Neural cell (in vitro differentiated cells): ENCODE results near the gene KRTAP21-2. TPM values are rescaled to one million over a fixed set of nuclear protein-coding genes. Genes with fewer than 3 reads are reported as not detected.

Source experiments
- H2AFZ ChIP-seq: fragments of 200-600, 300-800 bp; sonication (generic), shearing (Covaris generic); 2 replicates; pipeline ENCODE4 v1.6.0; 2014; ENCODE audit warnings: low read depth, mild to moderate bottlenecking, antibody characterized with exemption, low read length, moderate library complexity
- H3F3A ChIP-seq: fragments of 200-600 bp; shearing (Covaris generic); 2 replicates; pipeline ENCODE4 v1.6.1; 2016; ENCODE audit warnings: mild to moderate bottlenecking, moderate library complexity, mixed read lengths, antibody characterized with exemption, low read length; ENCODE audit not compliant: insufficient read depth, poor library complexity, severe bottlenecking
- H3K27ac ChIP-seq: fragments of 200-600, 300-800 bp; sonication (generic), shearing (Covaris generic); 2 replicates; pipeline ENCODE4 v1.5.1; 2014; ENCODE audit warnings: mild to moderate bottlenecking, low read length, moderate library complexity
- H3K27me3 ChIP-seq: fragments of 300-800, 200-600 bp; sonication (generic), shearing (Covaris generic); 2 replicates; pipeline ENCODE4 v1.6.0; 2014; ENCODE audit warnings: mild to moderate bottlenecking, low read depth, low read length, moderate library complexity; ENCODE audit not compliant: insufficient read depth
- H3K36me3 ChIP-seq: fragments of 300-800, 200-600 bp; sonication (generic), shearing (Covaris generic); 2 replicates; pipeline ENCODE4 v1.5.1; 2014; ENCODE audit warnings: mild to moderate bottlenecking, antibody characterized with exemption, low read length, moderate library complexity; ENCODE audit not compliant: insufficient read depth
- H3K4me2 ChIP-seq: fragments of 300-800, 200-600 bp; sonication (generic), shearing (Covaris generic); 2 replicates; pipeline ENCODE4 v1.6.0; 2014; ENCODE audit warnings: mild to moderate bottlenecking, low read length
- H3K4me3 ChIP-seq: fragments of 300-800, 200-600 bp; sonication (generic), shearing (Covaris generic); 2 replicates; pipeline ENCODE4 v1.5.1; 2014; ENCODE audit warnings: mild to moderate bottlenecking, low read length, moderate library complexity
- H3K79me2 ChIP-seq: fragments of 200-600 bp; shearing (Covaris generic); replicated peaks from 2 replicates; pipeline ENCODE4 v1.6.0; 2014; ENCODE audit warnings: mild to moderate bottlenecking, low read length, moderate library complexity; ENCODE audit not compliant: insufficient read depth
- H3K9ac ChIP-seq: fragments of 300-800, 200-600 bp; sonication (generic), shearing (Covaris generic); 2 replicates; pipeline ENCODE4 v1.6.1; 2016; ENCODE audit warnings: mild to moderate bottlenecking, low read length, mixed read lengths
- H3K9me2 ChIP-seq: fragments of 200-600 bp; shearing (Covaris generic); 2 replicates; pipeline ENCODE4 v1.6.1; 2016; ENCODE audit warnings: mild to moderate bottlenecking, low read length, mixed read lengths; ENCODE audit not compliant: insufficient read depth
- H3K9me3 ChIP-seq: fragments of 200-600, 300-800 bp; sonication (generic), shearing (Covaris generic); 2 replicates; pipeline ENCODE4 v1.6.1; 2016; ENCODE audit warnings: mild to moderate bottlenecking, mixed run types, low read length, moderate library complexity, mixed read lengths
- H4K20me1 ChIP-seq: fragments of 200-600 bp; shearing (Covaris generic); 2 replicates; pipeline ENCODE4 v1.6.1; 2016; ENCODE audit warnings: mild to moderate bottlenecking, mixed run types; ENCODE audit not compliant: insufficient read depth
- EP300 ChIP-seq: fragments of 450-650 bp; conservative IDR thresholded peaks from 2 replicates; pipeline ENCODE4 v1.6.1; 2014; ENCODE audit warnings: antibody characterized with exemption, mild to moderate bottlenecking, moderate library complexity; ENCODE audit not compliant: poor library complexity, severe bottlenecking
- EZH2 ChIP-seq: fragments of 200-600, 300-800 bp; shearing (Covaris generic), sonication (generic); IDR thresholded peaks from 2 replicates; pipeline ENCODE4 v1.6.1; 2014; ENCODE audit warnings: antibody characterized with exemption, low read length, borderline replicate concordance, mild to moderate bottlenecking; ENCODE audit not compliant: insufficient read depth, poor library complexity, severe bottlenecking
- MXI1 ChIP-seq: fragments of 450-650 bp; conservative IDR thresholded peaks from 2 replicates; pipeline ENCODE4 v1.6.1; 2014; ENCODE audit warnings: antibody characterized with exemption, mild to moderate bottlenecking; ENCODE audit not compliant: poor library complexity, severe bottlenecking
- POLR2AphosphoS5 ChIP-seq: IDR thresholded peaks from 2 replicates; pipeline ENCODE4 v1.6.1; 2012
- RAD21 ChIP-seq: fragments of 450-650 bp; conservative IDR thresholded peaks from 2 replicates; pipeline ENCODE4 v1.6.1; 2014; ENCODE audit warnings: antibody characterized with exemption, mild to moderate bottlenecking, moderate library complexity
- SMC3 ChIP-seq: fragments of 450-650 bp; conservative IDR thresholded peaks from 2 replicates; pipeline ENCODE4 v1.6.1; 2014; ENCODE audit warnings: antibody characterized with exemption, mild to moderate bottlenecking, moderate library complexity; ENCODE audit not compliant: poor library complexity
- TAF1 ChIP-seq: IDR thresholded peaks from 2 replicates; pipeline ENCODE4 v1.6.1; 2012; ENCODE audit warnings: low read depth
- polyA plus RNA-seq: library from polyadenylated mRNA; depleted of rRNA; stranded (reverse); fragments of >200 nt; gene quantifications from 2 replicates; pipeline ENCODE4 v1.2.3, GENCODE V29; 2014
- small RNA-seq, 3 experiments: library from RNA; depleted of rRNA; stranded (forward); fragments of <200 nt; gene quantifications; one replicate each; pipeline ENCODE3, GENCODE V24; 2012
- TF ChIP-seq, protein P1 (sequence below): fragments of 450-650 bp; IDR thresholded peaks from 2 replicates; pipeline ENCODE4 v1.5.1; 2014; ENCODE audit warnings: antibody characterized with exemption, mild to moderate bottlenecking, moderate library complexity; ENCODE audit not compliant: poor library complexity, severe bottlenecking
- TF ChIP-seq, protein P2 (sequence below): IDR thresholded peaks from 2 replicates; pipeline ENCODE4 v1.6.1; 2012; ENCODE audit warnings: borderline replicate concordance

KRTAP21-2 gene
- polyA plus RNA-seq, 1 donor from 2014 or later, result not detected

DNA sequence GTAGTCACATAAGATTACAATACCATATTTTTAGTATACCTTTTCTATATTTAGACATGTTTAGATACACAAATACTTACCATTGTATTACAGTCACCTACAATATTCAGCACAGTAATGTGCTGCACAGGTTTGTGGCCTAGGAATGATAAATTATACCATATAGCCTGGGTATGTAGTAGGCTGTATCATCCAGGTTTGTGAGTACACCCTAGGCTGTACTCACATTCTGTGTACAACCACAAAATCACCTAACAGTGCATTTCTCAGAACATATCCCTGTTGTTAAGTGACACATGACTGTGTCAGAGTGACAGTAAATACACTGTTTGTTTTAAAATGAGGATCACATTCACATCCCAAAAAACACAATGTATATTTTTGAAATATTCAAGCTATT, 39.6 kb downstream of the KRTAP21-2 start:
- no peak overlapping the region for H3K27ac ChIP-seq
- H3K9ac ChIP-seq, result no peak overlapping the region
- no peaks in the 10 kb centered on the region for H4K20me1 ChIP-seq
- no peak overlapping the region for H3K4me3 ChIP-seq
- H3K36me3 ChIP-seq, result no peaks in the 10 kb centered on the region
- no peak overlapping the region for H3K4me2 ChIP-seq
- no peaks in the 10 kb centered on the region for H3K79me2 ChIP-seq
- H2AFZ ChIP-seq, result no peak overlapping the region
- TF ChIP-seq MXI1 (no peak), TAF1 (no peak), POLR2AphosphoS5 (no peak), EZH2 (no peak), RAD21 (no peak), SMC3 (no peak), EP300 (no peak)
- TF ChIP-seq, protein P1, sequence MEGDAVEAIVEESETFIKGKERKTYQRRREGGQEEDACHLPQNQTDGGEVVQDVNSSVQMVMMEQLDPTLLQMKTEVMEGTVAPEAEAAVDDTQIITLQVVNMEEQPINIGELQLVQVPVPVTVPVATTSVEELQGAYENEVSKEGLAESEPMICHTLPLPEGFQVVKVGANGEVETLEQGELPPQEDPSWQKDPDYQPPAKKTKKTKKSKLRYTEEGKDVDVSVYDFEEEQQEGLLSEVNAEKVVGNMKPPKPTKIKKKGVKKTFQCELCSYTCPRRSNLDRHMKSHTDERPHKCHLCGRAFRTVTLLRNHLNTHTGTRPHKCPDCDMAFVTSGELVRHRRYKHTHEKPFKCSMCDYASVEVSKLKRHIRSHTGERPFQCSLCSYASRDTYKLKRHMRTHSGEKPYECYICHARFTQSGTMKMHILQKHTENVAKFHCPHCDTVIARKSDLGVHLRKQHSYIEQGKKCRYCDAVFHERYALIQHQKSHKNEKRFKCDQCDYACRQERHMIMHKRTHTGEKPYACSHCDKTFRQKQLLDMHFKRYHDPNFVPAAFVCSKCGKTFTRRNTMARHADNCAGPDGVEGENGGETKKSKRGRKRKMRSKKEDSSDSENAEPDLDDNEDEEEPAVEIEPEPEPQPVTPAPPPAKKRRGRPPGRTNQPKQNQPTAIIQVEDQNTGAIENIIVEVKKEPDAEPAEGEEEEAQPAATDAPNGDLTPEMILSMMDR, result no peak
- TF ChIP-seq, protein P2, sequence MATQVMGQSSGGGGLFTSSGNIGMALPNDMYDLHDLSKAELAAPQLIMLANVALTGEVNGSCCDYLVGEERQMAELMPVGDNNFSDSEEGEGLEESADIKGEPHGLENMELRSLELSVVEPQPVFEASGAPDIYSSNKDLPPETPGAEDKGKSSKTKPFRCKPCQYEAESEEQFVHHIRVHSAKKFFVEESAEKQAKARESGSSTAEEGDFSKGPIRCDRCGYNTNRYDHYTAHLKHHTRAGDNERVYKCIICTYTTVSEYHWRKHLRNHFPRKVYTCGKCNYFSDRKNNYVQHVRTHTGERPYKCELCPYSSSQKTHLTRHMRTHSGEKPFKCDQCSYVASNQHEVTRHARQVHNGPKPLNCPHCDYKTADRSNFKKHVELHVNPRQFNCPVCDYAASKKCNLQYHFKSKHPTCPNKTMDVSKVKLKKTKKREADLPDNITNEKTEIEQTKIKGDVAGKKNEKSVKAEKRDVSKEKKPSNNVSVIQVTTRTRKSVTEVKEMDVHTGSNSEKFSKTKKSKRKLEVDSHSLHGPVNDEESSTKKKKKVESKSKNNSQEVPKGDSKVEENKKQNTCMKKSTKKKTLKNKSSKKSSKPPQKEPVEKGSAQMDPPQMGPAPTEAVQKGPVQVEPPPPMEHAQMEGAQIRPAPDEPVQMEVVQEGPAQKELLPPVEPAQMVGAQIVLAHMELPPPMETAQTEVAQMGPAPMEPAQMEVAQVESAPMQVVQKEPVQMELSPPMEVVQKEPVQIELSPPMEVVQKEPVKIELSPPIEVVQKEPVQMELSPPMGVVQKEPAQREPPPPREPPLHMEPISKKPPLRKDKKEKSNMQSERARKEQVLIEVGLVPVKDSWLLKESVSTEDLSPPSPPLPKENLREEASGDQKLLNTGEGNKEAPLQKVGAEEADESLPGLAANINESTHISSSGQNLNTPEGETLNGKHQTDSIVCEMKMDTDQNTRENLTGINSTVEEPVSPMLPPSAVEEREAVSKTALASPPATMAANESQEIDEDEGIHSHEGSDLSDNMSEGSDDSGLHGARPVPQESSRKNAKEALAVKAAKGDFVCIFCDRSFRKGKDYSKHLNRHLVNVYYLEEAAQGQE, result no peak
- H3K27me3 ChIP-seq, result no peaks in the 10 kb centered on the region
- no peaks in the 10 kb centered on the region for H3K9me3 ChIP-seq
- no peaks in the 10 kb centered on the region for H3F3A ChIP-seq
- H3K9me2 ChIP-seq, result no peaks in the 10 kb centered on the region

Small RNAs within 50 kb of the gene (small RNA-seq; reads per million reads assigned to genes)
- gene AP000244.1, result 0 reads per million in 3 experiments
- gene KRTAP21-3, result 0 reads per million in 3 experiments

Other genes with a start within 250 kb of the KRTAP21-2 start
- gene KRTAP19-5, start 245.1 kb downstream of the KRTAP21-2 start, polyA plus RNA-seq, result not detected in 2 replicates
- not detected in 2 replicates for gene KRTAP19-6, start 205.4 kb downstream of the KRTAP21-2 start, polyA plus RNA-seq
- gene KRTAP19-7, start 185.9 kb downstream of the KRTAP21-2 start, polyA plus RNA-seq, result not detected in 2 replicates
- not detected in 2 replicates for gene KRTAP22-2, start 156.9 kb downstream of the KRTAP21-2 start, polyA plus RNA-seq
- not detected in 2 replicates for gene KRTAP6-3, start 154.8 kb downstream of the KRTAP21-2 start, polyA plus RNA-seq
- gene KRTAP6-2, start 148.4 kb downstream of the KRTAP21-2 start, polyA plus RNA-seq, result not detected in 2 replicates
- not detected in 2 replicates for gene KRTAP22-1, start 146.2 kb downstream of the KRTAP21-2 start, polyA plus RNA-seq
- gene KRTAP6-1, start 133.3 kb downstream of the KRTAP21-2 start, polyA plus RNA-seq, result not detected in 2 replicates
- not detected in 2 replicates for gene KRTAP20-1, start 130.8 kb downstream of the KRTAP21-2 start, polyA plus RNA-seq
- not detected in 2 replicates for gene KRTAP20-4, start 126.6 kb downstream of the KRTAP21-2 start, polyA plus RNA-seq
- gene KRTAP20-2, start 112.1 kb downstream of the KRTAP21-2 start, polyA plus RNA-seq, result not detected in 2 replicates
- not detected in 2 replicates for gene KRTAP20-3, start 104.4 kb downstream of the KRTAP21-2 start, polyA plus RNA-seq
- gene KRTAP21-3, start 28.5 kb downstream of the KRTAP21-2 start, polyA plus RNA-seq, result not detected in 2 replicates
- gene KRTAP21-1, start 8.2 kb upstream of the KRTAP21-2 start, polyA plus RNA-seq, result not detected in 2 replicates
- gene KRTAP8-1, start 66.0 kb upstream of the KRTAP21-2 start, polyA plus RNA-seq, result not detected in 2 replicates
- not detected in 2 replicates for gene KRTAP7-1, start 82.5 kb upstream of the KRTAP21-2 start, polyA plus RNA-seq
- gene KRTAP11-1, start 134.3 kb upstream of the KRTAP21-2 start, polyA plus RNA-seq, result not detected in 2 replicates